Testis (tissue), 3 donors: ENCODE data around the gene ORMDL3. TPM values are rescaled to one million over a fixed set of nuclear protein-coding genes. Genes with fewer than 3 reads are reported as not detected.
A peak's percentile ranks its signal among the peaks of the same experiment; 100 is the strongest.

Experiments used
- DNase-seq: peaks from one replicate; pipeline ENCODE4 v3.0.0-alpha.2; 2019
- H3K27ac ChIP-seq, 2 donors: fragments of 200-600 bp; sonication (generic); one replicate each; pipeline ENCODE4 v1.5.1; 2019
- H3K27me3 ChIP-seq: fragments of 200-600 bp; sonication (generic); one replicate; pipeline ENCODE4 v1.5.1; 2019
- H3K36me3 ChIP-seq: fragments of 200-600 bp; sonication (generic); one replicate; pipeline ENCODE4 v1.5.1; 2017; ENCODE audit warnings: low read depth; ENCODE audit errors: missing control alignments
- H3K4me1 ChIP-seq: fragments of 200-600 bp; sonication (generic); one replicate; pipeline ENCODE4 v1.5.1; 2019
- H3K4me3 ChIP-seq, 2 donors: fragments of 200-600 bp; sonication (generic); one replicate each; pipeline ENCODE4 v1.5.1; 2017 to 2019
- H3K9me3 ChIP-seq: fragments of 200-600 bp; sonication (generic); one replicate; pipeline ENCODE4 v1.5.1; 2017
- CTCF ChIP-seq, 3 experiments: fragments of 450-650 bp in 2 of 3; fragments of 200-600 bp in 1 of 3; sonication (generic) in 1 of 3; IDR thresholded peaks; one replicate each; pipeline ENCODE4 v1.5.1; 2016 to 2019; ENCODE audit warnings: antibody characterized with exemption in 3 of 3, mild to moderate bottlenecking in 2 of 3, moderate library complexity in 1 of 3
- POLR2A ChIP-seq: fragments of 450-650 bp; IDR thresholded peaks from one replicate; pipeline ENCODE4 v1.6.1; 2017; ENCODE audit warnings: antibody characterized with exemption, mild to moderate bottlenecking, moderate library complexity
- WGBS, 2 donors: methylation state at CpG; one replicate each; pipeline ENCODE4 v1.1.5; 2018; 5-methylcytosine and 5-hydroxymethylcytosine counted together
- intact Hi-C: fragments of 100-400 bp; cut with DNase I; formaldehyde crosslinking; loops from one replicate; pipeline ENCODE4 v1.15.1; 2023; ENCODE audit warnings: low total_unique reads
- polyA plus RNA-seq: library from polyadenylated mRNA; stranded (reverse); fragments of 350-450 nt; fragmentation: Illumina TruSeq; extraction: RNeasy Lipid Tissue Mini Kit (QIAGEN cat#74804); gene quantifications from one replicate; pipeline ENCODE4 v1.2.3, GENCODE V29; 2014; ENCODE audit warnings: low read depth, low replicate concordance; ENCODE audit not compliant: insufficient read depth
- total RNA-seq, 2 donors: library from RNA; depleted of rRNA; stranded (reverse); fragments of >200 nt; gene quantifications; one replicate each; pipeline ENCODE4 v1.2.3, GENCODE V29; 2016

ORMDL3 gene
- total and polyA plus RNA-seq, 3 donors from 2014 or later: 77.6 to 99.7 (median 79.0) TPM

- 66 to 78% methylated on average over 5 of the region's 5 CpGs for WGBS, 2 donors
- intact Hi-C loops: no loop called here
These were observed 6.5 kb upstream of the ORMDL3 start for GRCh38 chr17:39933912-39934311.

GRCh38 chr17:39929646-39930407 is 2.4 kb upstream of the ORMDL3 start:
- Histone ChIP-seq H3K27ac (peak overlapping the region in 1 of 2 donors; percentile 36), H3K27me3 (no peaks in the 10 kb centered on the region), H3K9me3 (no peaks in the 10 kb centered on the region), H3K4me1 (peaks cover 18% of the 10 kb centered on the region), H3K4me3 (no peak overlapping the region), H3K36me3 (no peaks in the 10 kb centered on the region)
- intact Hi-C loops: no loop called here
- no peak for TF ChIP-seq CTCF (IDR thresholded peaks at IDR 0.05)
- no peak for TF ChIP-seq POLR2A
- 69 to 81% methylated on average over 5 of the region's 5 CpGs for WGBS, 2 donors
- no peak for DNase-seq

More at GRCh38 chr17:39933912-39934311, 6.5 kb upstream of the ORMDL3 start:
- TF ChIP-seq CTCF (IDR thresholded peaks at IDR 0.05): no peak
- TF ChIP-seq POLR2A: no peak
- no peak for DNase-seq
- H3K9me3 ChIP-seq: no peaks in the 10 kb centered on the region
- H3K27me3 ChIP-seq: no peaks in the 10 kb centered on the region
- no peak overlapping the region for H3K27ac ChIP-seq
- H3K36me3 ChIP-seq: no peaks in the 10 kb centered on the region
- H3K4me3 ChIP-seq: no peak overlapping the region
- peaks cover under 1% of the 10 kb centered on the region for H3K4me1 ChIP-seq

GRCh38 chr17:39928858-39929645 is 1.7 kb upstream of the ORMDL3 start:
- H3K4me1 ChIP-seq: peaks cover 18% of the 10 kb centered on the region
- WGBS, 2 donors: 66 to 67% methylated on average over 8 of the region's 8 CpGs
- no peak for DNase-seq

More at GRCh38 chr17:39928858-39929645, 1.7 kb upstream of the ORMDL3 start:
- Histone ChIP-seq H3K27me3 (no peaks in the 10 kb centered on the region), H3K4me3 (no peak overlapping the region), H3K9me3 (no peaks in the 10 kb centered on the region), H3K36me3 (no peaks in the 10 kb centered on the region), H3K27ac (peak overlapping the region in 1 of 2 donors; percentile 91)
- TF ChIP-seq CTCF (IDR thresholded peaks at IDR 0.05) (no peak), POLR2A (no peak)
- intact Hi-C loops: no loop called here
